Prostate gland (tissue), 2 donors: Measurements from ENCODE around the gene MDFIC. TPM values are rescaled to one million over a fixed set of nuclear protein-coding genes. Genes with fewer than 3 reads are reported as not detected.
"Not testable (repeated sequence)": the region's sequence is repeated elsewhere in the genome, so short reads cannot be mapped to it uniquely, and the experiment has no call there.

Experiments used
- DNase-seq: peaks from one replicate; pipeline ENCODE4 v3.0.0-alpha.2; 2019; ENCODE audit warnings: low spot score
- H3K27ac ChIP-seq, 2 donors: fragments of 200-600 bp; sonication (generic); 2 replicates each; pipeline ENCODE4 v1.5.1; 2017 to 2019
- H3K27me3 ChIP-seq: fragments of 200-600 bp; sonication (generic); replicated peaks from 2 replicates; pipeline ENCODE4 v1.5.1; 2019; ENCODE audit not compliant: insufficient read depth
- H3K36me3 ChIP-seq, 2 donors: fragments of 200-600 bp; sonication (generic); 1 replicate in 1 of 2; 2 replicates in 1 of 2; pipeline versions ENCODE4 v1.5.1 to v1.8.1; 2017 to 2019
- H3K4me1 ChIP-seq: fragments of 200-600 bp; sonication (generic); replicated peaks from 2 replicates; pipeline ENCODE4 v1.5.1; 2019
- H3K4me3 ChIP-seq, 2 donors: fragments of 200-600 bp; sonication (generic); 2 replicates each; pipeline ENCODE4 v1.5.1; 2017 to 2019
- H3K9me3 ChIP-seq: fragments of 200-600 bp; sonication (generic); 2 replicates; pipeline ENCODE4 v1.5.1; 2017
- CTCF ChIP-seq, 4 experiments: fragments of 200-600 bp in 2 of 4; fragments of 450-650 bp in 2 of 4; sonication (generic) in 2 of 4; IDR thresholded peaks; 1 replicate in 3 of 4; 2 replicates in 1 of 4; pipeline ENCODE4 v1.5.1; 2016 to 2019; ENCODE audit warnings: antibody characterized with exemption in 4 of 4, mild to moderate bottlenecking in 2 of 4, moderate library complexity in 2 of 4
- POLR2A ChIP-seq: fragments of 450-650 bp; IDR thresholded peaks from one replicate; pipeline ENCODE4 v1.6.1; 2016; ENCODE audit warnings: antibody characterized with exemption, mild to moderate bottlenecking
- POLR2AphosphoS5 ChIP-seq: sonication (generic); formaldehyde crosslinking; IDR thresholded peaks from one replicate; pipeline ENCODE4 v1.6.1; 2017; ENCODE audit warnings: antibody characterized with exemption
- WGBS: methylation state at CpG from one replicate; pipeline ENCODE4 v1.1.5; 2018; 5-methylcytosine and 5-hydroxymethylcytosine counted together
- intact Hi-C: fragments of 100-400 bp; cut with DNase I; formaldehyde crosslinking; loops from one replicate; pipeline ENCODE4 v1.14.2; 2022
- total RNA-seq, 2 donors: library from RNA; depleted of rRNA; stranded (reverse); fragments of >200 nt; gene quantifications; one replicate each; pipeline ENCODE4 v1.1.0, GENCODE V29; 2016

The MDFIC gene
- total RNA-seq, 2 donors from 2014 or later: 17.2 to 24.8 TPM

GRCh38 chr7:114885836-114886235 lies 36.1 kb upstream of the MDFIC start:
- Histone ChIP-seq H3K27ac (no peak overlapping the region), H3K27me3 (no peaks in the 10 kb centered on the region), H3K9me3 (no peaks in the 10 kb centered on the region), H3K4me1 (no peaks in the 10 kb centered on the region), H3K36me3 (no peaks in the 10 kb centered on the region), H3K4me3 (no peak overlapping the region)
- intact Hi-C loops: no loop called here
- no peak for DNase-seq
- TF ChIP-seq POLR2A: no peak
- no peak for TF ChIP-seq CTCF (IDR thresholded peaks at IDR 0.05)
- no peak for TF ChIP-seq POLR2AphosphoS5

- 96% methylated on average over 2 of the region's 2 CpGs for whole genome bisulfite sequencing
- no peaks in the 10 kb centered on the region for H3K36me3 ChIP-seq
- H3K27me3 ChIP-seq: no peaks in the 10 kb centered on the region
- intact Hi-C loops: no loop called here
- no peaks in the 10 kb centered on the region for H3K4me1 ChIP-seq
- TF ChIP-seq POLR2A: no peak
- no peak for TF ChIP-seq CTCF (IDR thresholded peaks at IDR 0.05)
- TF ChIP-seq POLR2AphosphoS5: no peak
- no peak overlapping the region for H3K4me3 ChIP-seq
- DNase-seq: no peak
- no peak overlapping the region for H3K27ac ChIP-seq
- H3K9me3 ChIP-seq: no peaks in the 10 kb centered on the region
Observed at GRCh38 chr7:114886241-114886640, 35.7 kb upstream of the MDFIC start.

GRCh38 chr7:114889116-114889515 lies 32.8 kb upstream of the MDFIC start:
- H3K4me3 ChIP-seq, H3K27me3 ChIP-seq, DNase-seq, H3K9me3 ChIP-seq, H3K36me3 ChIP-seq, intact Hi-C loops, H3K4me1 ChIP-seq, H3K27ac ChIP-seq: not testable (repeated sequence)
- WGBS: 94% methylated on average over 3 of the region's 3 CpGs

GRCh38 chr7:114889646-114890285 lies 32.1 kb upstream of the MDFIC start:
- Histone ChIP-seq H3K9me3 (no peaks in the 10 kb centered on the region), H3K4me3 (no peak overlapping the region), H3K27ac (no peak overlapping the region), H3K36me3 (no peaks in the 10 kb centered on the region), H3K4me1 (no peaks in the 10 kb centered on the region), H3K27me3 (no peaks in the 10 kb centered on the region)
- DNase-seq: no peak
- WGBS: 87% methylated on average over 3 of the region's 3 CpGs
- TF ChIP-seq POLR2AphosphoS5 (no peak), CTCF (IDR thresholded peaks at IDR 0.05) (no peak), POLR2A (no peak)
- intact Hi-C loops: no loop called here

GRCh38 chr7:114890561-114890960 lies 31.3 kb upstream of the MDFIC start:
- 91% methylated on average over 4 of the region's 4 CpGs for WGBS
- intact Hi-C loops: no loop called here

More at GRCh38 chr7:114890561-114890960, 31.3 kb upstream of the MDFIC start:
- no peak for DNase-seq
- Histone ChIP-seq H3K36me3 (no peaks in the 10 kb centered on the region), H3K27ac (no peak overlapping the region), H3K4me1 (no peaks in the 10 kb centered on the region), H3K4me3 (no peak overlapping the region), H3K27me3 (no peaks in the 10 kb centered on the region), H3K9me3 (no peaks in the 10 kb centered on the region)
- TF ChIP-seq POLR2AphosphoS5: no peak
- no peak for TF ChIP-seq CTCF (IDR thresholded peaks at IDR 0.05)
- no peak for TF ChIP-seq POLR2A
